ENCODE results near the gene PMPCB. TPM values are rescaled to one million over a fixed set of nuclear protein-coding genes. Genes with fewer than 3 reads are reported as not detected.
A peak's percentile ranks its signal among the peaks of the same experiment; 100 is the strongest.

Gene PMPCB
- total RNA-seq, 1 experiment from 2014 or later, result 222 TPM

DNA sequence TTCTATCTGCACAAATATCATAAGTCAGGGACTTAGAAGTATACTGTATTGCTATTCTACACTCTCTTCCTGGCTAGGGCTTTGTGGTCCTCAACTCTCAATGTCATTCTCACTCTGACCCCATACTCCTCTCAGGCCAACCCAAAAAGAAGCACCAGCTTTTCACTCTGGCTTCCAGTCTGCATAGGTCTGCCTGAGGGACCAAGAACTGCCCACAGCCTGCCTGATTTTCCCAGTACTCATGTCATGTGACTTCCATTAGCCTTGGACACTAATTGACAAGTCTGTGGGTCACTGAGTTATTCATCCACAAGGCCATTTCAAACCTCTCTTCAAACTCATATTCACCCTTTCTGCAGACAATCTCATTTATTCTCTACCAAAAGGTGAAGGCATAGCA, 19.8 kb downstream of the PMPCB start:
- no peak for DNase-seq (ENCODE audit: low read depth)

DNA sequence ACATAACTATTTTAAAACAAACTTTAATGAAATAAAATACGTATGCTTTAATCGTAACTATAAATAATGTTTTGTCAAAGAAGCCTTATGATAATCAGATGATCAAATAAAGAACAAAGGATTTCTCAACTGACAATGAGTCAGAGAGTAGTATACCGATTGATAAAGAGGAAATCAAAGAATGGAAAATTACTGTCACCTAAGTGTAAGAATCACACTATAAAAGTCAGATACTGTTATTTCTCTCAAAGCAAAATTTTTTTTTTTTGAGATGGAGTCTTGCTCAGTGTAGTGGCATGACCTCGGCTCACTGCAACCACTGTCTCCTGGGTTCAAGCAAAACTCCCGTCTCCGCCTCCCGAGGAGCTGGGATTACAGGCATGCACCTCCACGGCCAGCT, 28.5 kb downstream of the PMPCB start:
- no peak for DNase-seq (ENCODE audit: low read depth)

DNA sequence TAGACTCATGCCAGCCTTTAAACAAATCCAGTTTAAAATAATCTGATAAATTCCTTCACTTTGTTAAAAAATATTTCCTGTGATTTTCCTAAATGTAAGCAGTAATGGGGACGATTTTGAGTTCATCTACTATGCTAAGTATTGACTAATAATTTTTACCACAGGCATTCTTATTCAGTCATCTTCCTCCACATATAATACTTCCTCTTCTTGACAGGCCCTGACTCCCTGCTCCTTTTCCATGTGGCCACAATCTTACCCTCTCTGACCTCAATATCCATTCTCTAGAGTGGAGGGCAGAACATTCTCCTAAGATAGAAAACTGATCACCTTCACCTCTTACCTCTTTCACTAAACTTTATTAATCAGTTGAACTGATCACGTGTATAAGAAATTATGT, 39.5 kb downstream of the PMPCB start:
- no peak for DNase-seq (ENCODE audit: low read depth)

DNA sequence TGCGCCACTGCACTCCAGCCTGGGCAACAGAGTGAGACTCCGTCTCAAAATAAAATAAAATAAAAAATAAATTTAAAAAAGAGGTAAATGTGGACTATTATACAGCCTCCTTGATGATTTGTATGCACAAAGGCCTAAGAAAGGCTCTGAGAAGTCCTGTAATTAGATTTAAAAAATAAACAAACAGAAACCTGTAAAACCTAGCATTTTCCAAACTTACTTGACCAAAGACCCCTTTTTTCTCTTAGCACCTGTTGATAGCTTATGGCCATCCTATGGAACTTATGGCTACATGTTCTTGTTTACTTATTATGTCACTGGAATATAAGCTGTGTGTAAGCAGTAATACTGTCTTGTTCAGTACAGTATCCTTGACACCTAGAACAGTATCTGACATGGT, 41.6 kb downstream of the PMPCB start:
- DNase-seq (ENCODE audit: low read depth), result no peak

DNA sequence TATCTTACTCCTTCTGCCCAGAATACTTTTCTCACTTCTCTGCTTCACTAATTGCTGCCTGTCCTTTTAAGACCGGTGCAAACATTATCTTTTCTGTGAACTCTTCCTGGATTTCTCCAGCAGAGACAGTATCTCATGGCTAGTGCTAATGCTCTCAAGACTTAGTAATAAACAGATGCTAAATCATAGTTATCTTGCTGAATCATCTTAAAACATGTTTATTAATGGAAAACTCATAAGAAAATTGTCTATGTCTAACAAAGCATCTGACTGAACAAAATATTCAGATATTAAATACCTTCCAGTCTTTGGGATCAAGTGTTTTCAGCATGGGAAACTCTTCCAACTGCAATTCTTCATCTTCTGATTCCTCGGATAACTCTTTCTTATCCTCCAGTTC, 44.2 kb downstream of the PMPCB start:
- no peak for DNase-seq (ENCODE audit: low read depth)

DNA sequence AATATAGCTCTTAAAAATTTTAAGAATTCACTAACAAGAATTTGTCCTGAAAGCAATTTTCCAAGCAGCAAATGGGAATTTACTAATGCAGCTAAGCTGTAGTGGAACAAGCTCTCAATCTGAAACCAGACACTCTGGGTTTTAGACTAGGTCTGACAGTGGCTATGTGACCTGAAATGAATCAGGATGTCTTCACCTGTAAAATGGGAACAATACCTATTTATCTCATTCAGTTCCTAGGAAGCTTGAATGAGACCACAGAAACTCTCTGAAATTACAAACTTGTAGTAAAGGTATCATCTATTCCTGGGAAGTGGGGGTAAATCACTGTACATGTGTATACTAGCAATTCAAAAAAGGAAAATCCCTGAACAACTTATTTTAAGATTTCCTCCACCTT, 46.1 kb downstream of the PMPCB start:
- DNase-seq (ENCODE audit: low read depth), result no peak

DNA sequence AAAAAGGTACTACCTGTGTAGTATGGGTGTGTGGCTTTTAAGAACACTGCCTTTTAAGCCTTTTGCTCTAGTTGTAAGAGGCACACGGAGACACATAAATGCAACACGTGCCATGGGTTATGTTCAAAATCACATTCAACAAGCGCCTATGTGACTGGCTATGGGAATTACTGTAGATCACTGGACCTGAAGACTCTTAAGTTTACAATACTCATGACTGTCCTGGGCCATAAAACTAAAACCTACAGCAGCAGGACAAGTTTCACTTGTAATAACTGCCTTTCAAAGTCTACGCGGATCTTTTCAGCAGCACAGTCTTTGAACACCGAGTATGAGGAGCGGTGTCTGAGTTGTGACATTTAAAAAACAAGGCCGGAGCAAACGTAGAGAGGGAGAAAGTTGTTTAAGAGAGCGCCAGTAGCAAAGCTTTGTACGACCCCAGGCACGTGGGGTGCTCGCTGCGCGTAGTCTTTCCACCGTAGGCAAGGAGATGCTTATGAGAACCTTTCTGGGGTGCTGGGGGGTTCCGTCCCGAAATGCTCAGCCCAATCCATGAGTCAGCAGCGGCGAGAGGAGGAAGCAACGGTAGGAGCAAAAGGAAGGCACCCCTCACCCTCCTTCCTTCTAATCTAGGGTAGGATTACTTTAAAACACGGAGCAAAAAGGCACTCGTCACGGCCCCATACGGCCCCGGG, 46.7 kb downstream of the PMPCB start:
- DNase-seq (ENCODE audit: low read depth), result peak; percentile 66

DNA sequence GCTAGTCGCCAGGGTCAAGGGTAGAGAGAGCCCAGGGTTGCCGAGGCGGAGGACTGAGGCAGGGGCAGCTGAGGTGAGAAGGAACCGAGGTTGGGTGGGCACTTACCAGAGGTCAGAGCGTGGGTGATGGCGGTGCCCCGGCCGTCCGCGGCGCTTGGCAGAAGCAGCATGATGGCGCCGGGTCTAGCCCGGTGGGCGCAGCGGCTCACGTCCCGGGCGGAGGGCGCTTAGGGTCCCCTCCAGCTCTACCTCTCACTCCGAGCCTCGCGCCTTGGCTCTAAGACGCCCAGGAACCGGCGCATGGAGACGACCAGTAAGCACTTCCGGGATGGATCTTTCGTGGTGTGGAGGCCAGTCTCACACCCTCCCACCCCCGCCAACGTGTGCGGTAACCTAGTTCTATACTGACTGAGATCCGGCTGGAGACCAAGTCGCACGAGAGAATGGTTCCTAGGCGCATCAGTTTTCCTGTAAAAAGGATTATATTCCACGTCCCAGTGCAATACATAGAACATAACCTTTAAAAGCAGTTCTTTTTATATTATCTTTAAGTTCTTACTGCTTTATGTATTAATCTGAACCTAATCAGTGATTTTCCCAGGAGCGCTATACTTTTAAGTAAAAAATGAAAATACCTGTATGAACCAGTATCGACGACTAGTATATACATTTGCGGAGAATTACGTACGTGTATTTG, 47.4 kb downstream of the PMPCB start, which contains the start of gene DNAJC2:
Gene DNAJC2 (minus strand): TSS at position 315 of the 697 bp plus-strand sequence. CDS start 145 bp downstream, at position 170.
- DNase-seq (ENCODE audit: low read depth), result peak; percentile 99

DNA sequence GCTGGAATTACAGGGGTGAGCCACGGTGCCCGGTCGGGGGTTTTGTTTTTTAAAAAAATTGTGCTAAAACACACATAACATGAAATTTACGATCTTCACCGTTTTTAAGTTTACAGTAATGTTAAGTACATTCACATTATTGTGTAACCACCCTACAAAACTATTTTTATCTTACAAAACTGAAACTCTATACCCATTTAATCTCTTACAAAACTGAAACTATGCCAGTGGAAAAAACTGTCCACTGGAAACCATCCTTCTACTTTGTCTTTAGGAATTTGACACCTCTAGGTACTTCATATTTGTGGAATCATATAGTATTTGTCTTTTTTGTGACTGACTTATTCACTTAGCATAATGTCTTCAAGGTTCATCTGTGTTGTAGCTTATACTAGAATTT, 49.2 kb downstream of the PMPCB start:
- no peak for DNase-seq (ENCODE audit: low read depth)

DNA sequence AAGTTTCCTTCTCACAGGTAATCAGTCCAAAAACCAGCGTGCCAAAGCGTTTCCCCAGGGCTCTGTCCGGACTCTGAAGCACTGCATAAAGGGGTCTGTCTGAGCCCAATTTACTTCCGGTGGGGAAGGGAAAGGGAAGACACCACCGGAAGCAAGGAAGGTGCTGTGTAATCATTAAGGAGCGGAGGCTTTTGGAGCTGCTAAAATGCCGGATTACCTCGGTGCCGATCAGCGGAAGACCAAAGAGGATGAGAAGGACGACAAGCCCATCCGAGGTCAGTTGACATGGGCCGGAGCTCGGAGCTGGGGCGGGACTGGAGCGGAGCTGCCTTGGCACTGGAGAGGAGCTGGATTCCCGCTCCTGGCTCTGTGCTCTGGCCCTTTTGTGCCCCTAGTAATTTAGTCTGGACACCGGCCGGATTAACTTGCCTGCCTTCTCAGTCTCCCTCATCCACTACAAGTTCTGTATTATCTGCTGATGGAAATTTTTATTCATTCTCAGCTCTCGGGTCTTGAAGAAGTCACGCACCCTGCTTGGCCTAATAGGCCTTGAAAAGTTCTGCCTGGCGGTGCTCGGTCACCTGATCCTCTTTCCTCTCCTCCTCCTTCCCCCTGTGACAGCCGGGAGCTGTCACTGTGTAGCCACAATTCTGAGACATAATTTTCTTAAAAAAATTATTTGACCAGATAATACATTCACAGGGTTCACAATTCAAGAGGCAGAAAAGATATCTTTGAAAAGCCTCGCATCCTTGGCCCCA, 50.5 kb downstream of the PMPCB start, which contains the start of gene PSMC2:
Gene PSMC2 (plus strand): TSS at position 137 of the 761 bp plus-strand sequence. CDS start 69 bp downstream, at position 206.
- DNase-seq (ENCODE audit: low read depth), result peak; percentile 96

DNA sequence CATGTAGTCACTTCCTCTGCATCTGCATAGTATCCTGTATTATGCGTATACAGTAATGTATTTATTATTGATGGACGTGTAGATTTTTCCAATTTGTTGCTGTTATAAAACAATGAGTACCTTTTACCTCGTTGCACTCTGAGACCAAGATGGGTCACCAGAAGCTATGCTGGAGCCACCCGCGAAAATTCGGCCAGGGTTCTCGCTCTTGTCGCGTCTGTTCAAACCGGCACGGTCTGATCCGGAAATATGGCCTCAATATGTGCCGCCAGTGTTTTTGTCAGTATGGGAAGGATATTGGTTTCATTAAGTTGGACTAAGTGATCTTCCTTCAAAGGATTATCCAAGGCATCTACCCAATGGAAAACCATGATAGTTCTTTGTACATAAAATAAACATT, 51.2 kb downstream of the PMPCB start:
- no peak for DNase-seq (ENCODE audit: low read depth)

DNA sequence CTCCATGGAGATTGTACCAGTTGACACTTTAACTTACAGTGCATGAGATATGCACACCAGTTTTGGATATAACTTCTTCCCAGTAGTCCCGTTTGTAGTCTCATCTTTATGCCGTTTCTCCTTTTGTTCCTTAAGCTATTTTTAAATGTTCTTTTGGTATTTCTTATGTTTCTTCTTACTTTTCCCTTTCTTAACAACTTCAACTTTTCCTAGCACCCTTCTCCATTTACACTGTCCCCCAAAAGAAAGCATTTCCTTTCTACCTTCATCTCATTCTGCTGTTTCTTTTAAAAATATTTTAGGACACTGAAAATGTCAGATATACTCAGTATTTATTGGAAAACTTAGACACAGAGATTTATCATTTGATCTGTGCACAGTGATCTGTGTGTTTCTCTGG, 51.7 kb downstream of the PMPCB start:
- no peak for DNase-seq (ENCODE audit: low read depth)

DNA sequence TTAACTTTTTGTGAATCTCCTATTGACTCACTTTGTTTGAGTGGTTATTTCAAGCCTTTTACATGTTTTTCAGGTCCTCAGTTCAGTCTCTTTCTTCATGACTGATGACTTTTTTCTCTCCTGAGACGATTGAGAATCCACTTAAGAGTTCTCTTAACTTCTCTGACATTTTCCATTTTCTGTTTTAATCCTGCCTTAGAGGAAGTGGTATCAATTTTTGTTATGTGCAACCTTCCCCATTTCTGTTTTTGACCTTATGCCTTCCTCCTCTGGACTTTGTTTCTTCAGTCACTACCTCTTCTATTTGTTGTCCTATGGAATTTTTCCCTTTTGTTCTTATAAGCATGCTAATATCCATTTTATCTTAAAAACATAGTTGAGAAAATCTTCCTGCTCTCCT, 52.6 kb downstream of the PMPCB start:
- no peak for DNase-seq (ENCODE audit: low read depth)

Other genes with a start within 250 kb of the PMPCB start
- 3.1 and 8.3 TPM in 2 replicates for gene FBXL13, start 222.6 kb upstream of the PMPCB start, total RNA-seq (2014; rRNA removed; shearing (Covaris generic))
- 75.2 and 96.0 TPM in 2 replicates for gene ARMC10, start 222.3 kb upstream of the PMPCB start, total RNA-seq (2014; rRNA removed; shearing (Covaris generic))
- gene NAPEPLD, start 148.3 kb upstream of the PMPCB start, total RNA-seq (2014; rRNA removed; shearing (Covaris generic)), result 8.6 and 19.1 TPM in 2 replicates
- gene DNAJC2, start 47.3 kb downstream of the PMPCB start, total RNA-seq (2014; rRNA removed; shearing (Covaris generic)), result 93.0 and 132 TPM in 2 replicates
- 992 and 1,238 TPM in 2 replicates for gene PSMC2, start 50.2 kb downstream of the PMPCB start, total RNA-seq (2014; rRNA removed; shearing (Covaris generic))
- gene SLC26A5, start 148.8 kb downstream of the PMPCB start, total RNA-seq (2014; rRNA removed; shearing (Covaris generic)), result not detected in 2 replicates